HepG2 (cell line): Measurements from ENCODE around the gene UTP3. TPM values are rescaled to one million over a fixed set of nuclear protein-coding genes. Genes with fewer than 3 reads are reported as not detected.
A peak's percentile ranks its signal among the peaks of the same experiment; 100 is the strongest.

Source experiments
- FOXP1 ChIP-seq, 2 experiments: fragments of 450-650 bp in 1 of 2; IDR thresholded peaks; 2 replicates each; pipeline ENCODE4 v1.6.1; 2017 to 2018; ENCODE audit warnings: antibody characterized with exemption in 1 of 2
- PRPF4 ChIP-seq: fragments of 200-400 bp; formaldehyde crosslinking; IDR thresholded peaks from 2 replicates; pipeline ENCODE4 v1.6.1; 2016; ENCODE audit warnings: low read length, low read depth; ENCODE audit not compliant: poor library complexity, severe bottlenecking
- REPIN1 ChIP-seq: sonication (generic); formaldehyde crosslinking; IDR thresholded peaks from 2 replicates; pipeline ENCODE4 v1.8.0; 2022; ENCODE audit warnings: missing genetic modification reagents, low read depth, mild to moderate bottlenecking, borderline replicate concordance
- ZBTB40 ChIP-seq, 2 experiments: fragments of 450-650 bp in 1 of 2; sonication (generic) in 1 of 2; formaldehyde crosslinking in 1 of 2; IDR thresholded peaks; 2 replicates each; pipeline versions ENCODE4 v1.6.1 to v1.8.0; 2016 to 2022; ENCODE audit warnings: antibody characterized with exemption in 1 of 2, mild to moderate bottlenecking in 1 of 2, missing genetic modification reagents in 1 of 2
- ZBTB7B ChIP-seq: sonication (generic); formaldehyde crosslinking; IDR thresholded peaks from 2 replicates; pipeline ENCODE4 v1.4.0; 2020; ENCODE audit warnings: missing genetic modification reagents
- ZFP41 ChIP-seq: sonication (generic); formaldehyde crosslinking; IDR thresholded peaks from 2 replicates; pipeline ENCODE4 v1.4.0; 2020; ENCODE audit warnings: mild to moderate bottlenecking, missing genetic modification reagents, borderline replicate concordance
- ZNF674 ChIP-seq: sonication (generic); formaldehyde crosslinking; IDR thresholded peaks from 2 replicates; pipeline ENCODE4 v1.5.0; 2020; ENCODE audit warnings: low read depth, mild to moderate bottlenecking, missing genetic modification reagents
- ZNF776 ChIP-seq: sonication (generic); formaldehyde crosslinking; IDR thresholded peaks from 2 replicates; pipeline ENCODE4 v1.4.0; 2020; ENCODE audit warnings: mild to moderate bottlenecking, missing genetic modification reagents
- polyA plus RNA-seq, 8 experiments: library from polyadenylated mRNA; depleted of rRNA in 3 of 8; stranded (reverse) in 7 of 8; unstranded in 1 of 8; fragments of >200 nt; fragmentation: Illumina TruSeq in 4 of 8; extraction: Trizol in 4 of 8; gene quantifications; 2 replicates each; pipeline versions ENCODE4 v1.2.1 to v1.2.3, GENCODE V29; 2011 to 2016; ENCODE audit warnings: low read depth in 4 of 8, missing spikeins in 1 of 8, mixed read lengths in 1 of 8; ENCODE audit not compliant: insufficient read depth in 1 of 8
- total RNA-seq, 5 experiments: library from RNA; depleted of rRNA; stranded (reverse); fragments of >200 nt; fragmentation: Illumina TruSeq; extraction: Trizol; gene quantifications; 2 replicates each; pipeline ENCODE4 v1.2.3, GENCODE V29; 2016; ENCODE audit warnings: low read depth in 1 of 5
- TF ChIP-seq, protein P1 (sequence below): sonication (generic); formaldehyde crosslinking; IDR thresholded peaks from 2 replicates; pipeline ENCODE4 v1.4.0; 2020; ENCODE audit warnings: missing genetic modification reagents, borderline replicate concordance

The UTP3 gene
- total and polyA plus RNA-seq, 2 of the 13 experiments (the other 11 are each of a cell fraction or from before 2014, with no cell fraction given) = 6.9 to 19.5 TPM

GRCh38 chr4:70704215-70704930 is 16.0 kb downstream of the UTP3 start (continued):
- TF ChIP-seq ZBTB40 (IDR thresholded peaks at IDR 0.05) = peak; percentile 53
- TF ChIP-seq ZBTB40 (CRISPR knock-in tag; IDR thresholded peaks at IDR 0.05) = peak; percentile 94
- TF ChIP-seq FOXP1 (IDR thresholded peaks at IDR 0.05) = no peak
- no peak for TF ChIP-seq FOXP1 (CRISPR knock-in tag; IDR thresholded peaks at IDR 0.05)
- TF ChIP-seq ZFP41 (CRISPR knock-in tag) = 0 out of 2 replicates have a peak, but pooled peaks have one; percentile 39
- peak; percentile 50; the same call in 1 of the 2 replicates for TF ChIP-seq ZNF776 (CRISPR knock-in tag)
- no peak for TF ChIP-seq ZNF674 (CRISPR knock-in tag)
- TF ChIP-seq, protein P1, sequence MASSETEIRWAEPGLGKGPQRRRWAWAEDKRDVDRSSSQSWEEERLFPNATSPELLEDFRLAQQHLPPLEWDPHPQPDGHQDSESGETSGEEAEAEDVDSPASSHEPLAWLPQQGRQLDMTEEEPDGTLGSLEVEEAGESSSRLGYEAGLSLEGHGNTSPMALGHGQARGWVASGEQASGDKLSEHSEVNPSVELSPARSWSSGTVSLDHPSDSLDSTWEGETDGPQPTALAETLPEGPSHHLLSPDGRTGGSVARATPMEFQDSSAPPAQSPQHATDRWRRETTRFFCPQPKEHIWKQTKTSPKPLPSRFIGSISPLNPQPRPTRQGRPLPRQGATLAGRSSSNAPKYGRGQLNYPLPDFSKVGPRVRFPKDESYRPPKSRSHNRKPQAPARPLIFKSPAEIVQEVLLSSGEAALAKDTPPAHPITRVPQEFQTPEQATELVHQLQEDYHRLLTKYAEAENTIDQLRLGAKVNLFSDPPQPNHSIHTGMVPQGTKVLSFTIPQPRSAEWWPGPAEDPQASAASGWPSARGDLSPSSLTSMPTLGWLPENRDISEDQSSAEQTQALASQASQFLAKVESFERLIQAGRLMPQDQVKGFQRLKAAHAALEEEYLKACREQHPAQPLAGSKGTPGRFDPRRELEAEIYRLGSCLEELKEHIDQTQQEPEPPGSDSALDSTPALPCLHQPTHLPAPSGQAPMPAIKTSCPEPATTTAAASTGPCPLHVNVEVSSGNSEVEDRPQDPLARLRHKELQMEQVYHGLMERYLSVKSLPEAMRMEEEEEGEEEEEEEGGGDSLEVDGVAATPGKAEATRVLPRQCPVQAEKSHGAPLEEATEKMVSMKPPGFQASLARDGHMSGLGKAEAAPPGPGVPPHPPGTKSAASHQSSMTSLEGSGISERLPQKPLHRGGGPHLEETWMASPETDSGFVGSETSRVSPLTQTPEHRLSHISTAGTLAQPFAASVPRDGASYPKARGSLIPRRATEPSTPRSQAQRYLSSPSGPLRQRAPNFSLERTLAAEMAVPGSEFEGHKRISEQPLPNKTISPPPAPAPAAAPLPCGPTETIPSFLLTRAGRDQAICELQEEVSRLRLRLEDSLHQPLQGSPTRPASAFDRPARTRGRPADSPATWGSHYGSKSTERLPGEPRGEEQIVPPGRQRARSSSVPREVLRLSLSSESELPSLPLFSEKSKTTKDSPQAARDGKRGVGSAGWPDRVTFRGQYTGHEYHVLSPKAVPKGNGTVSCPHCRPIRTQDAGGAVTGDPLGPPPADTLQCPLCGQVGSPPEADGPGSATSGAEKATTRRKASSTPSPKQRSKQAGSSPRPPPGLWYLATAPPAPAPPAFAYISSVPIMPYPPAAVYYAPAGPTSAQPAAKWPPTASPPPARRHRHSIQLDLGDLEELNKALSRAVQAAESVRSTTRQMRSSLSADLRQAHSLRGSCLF (CRISPR knock-in tag) = no peak
- TF ChIP-seq ZBTB7B (CRISPR knock-in tag) = no peak
- no peak for TF ChIP-seq PRPF4
- no peak for TF ChIP-seq REPIN1 (CRISPR knock-in tag)
